Ovary (tissue), 9 donors: Measurements from ENCODE around the gene IVL. TPM values are rescaled to one million over a fixed set of nuclear protein-coding genes. Genes with fewer than 3 reads are reported as not detected.

Experiments used
- DNase-seq, 5 donors: peaks; one replicate each; pipeline ENCODE4 v3.0.0-alpha.2; 2019 to 2020
- H3K27ac ChIP-seq, 2 donors: fragments of 200-600 bp; one replicate each; pipeline versions ENCODE4 v1.5.1 to v1.8.0; 2019 to 2022
- H3K27me3 ChIP-seq: fragments of 200-600 bp; one replicate; pipeline ENCODE4 v1.8.0; 2022
- H3K36me3 ChIP-seq: fragments of 200-600 bp; sonication (generic); one replicate; pipeline ENCODE4 v1.5.1; 2019
- H3K4me1 ChIP-seq: one replicate; pipeline ENCODE4 v1.8.1; 2013; ENCODE audit warnings: mild to moderate bottlenecking, moderate library complexity; ENCODE audit not compliant: insufficient read depth
- H3K4me3 ChIP-seq: fragments of 200-600 bp; sonication (generic); one replicate; pipeline ENCODE4 v1.5.1; 2017
- H3K9me3 ChIP-seq, 2 donors: fragments of 200-600 bp in 1 of 2; sonication (generic) in 1 of 2; one replicate each; pipeline versions ENCODE4 v1.5.1 to v1.8.1; 2013 to 2019; ENCODE audit warnings: mild to moderate bottlenecking in 1 of 2, moderate library complexity in 1 of 2
- EP300 ChIP-seq: sonication (generic); formaldehyde crosslinking; IDR thresholded peaks from one replicate; pipeline ENCODE4 v1.6.1; 2017; ENCODE audit warnings: antibody characterized with exemption
- POLR2A ChIP-seq: fragments of 450-650 bp; IDR thresholded peaks from one replicate; pipeline ENCODE4 v1.6.1; 2017; ENCODE audit warnings: antibody characterized with exemption, mild to moderate bottlenecking, moderate library complexity
- WGBS, 3 donors: extraction: QIAGEN DNeasy Blood & Tissue Kit in 1 of 3; methylation state at CpG; one replicate each; pipeline versions ENCODE4 v1.1.5 to v1.1.7; 2013 to 2017; 5-methylcytosine and 5-hydroxymethylcytosine counted together
- intact Hi-C, 4 donors: fragments of 100-400 bp; cut with DNase I; formaldehyde crosslinking; loops; one replicate each; pipeline versions ENCODE4 v1.11.0 to v1.15.1; 2022 to 2023
- polyA plus RNA-seq, 2 donors: library from polyadenylated mRNA; stranded (reverse); fragments of 200-250 nt in 1 of 2; fragments of 350-450 nt in 1 of 2; fragmentation: Illumina TruSeq in 1 of 2; extraction: RNeasy Lipid Tissue Mini Kit (QIAGEN cat#74804) in 1 of 2; gene quantifications; one replicate each; pipeline ENCODE4 v1.2.3, GENCODE V29; 2013 to 2014
- total RNA-seq, 7 donors: library from RNA; depleted of rRNA in 2 of 7; stranded (reverse); fragments of >200 nt in 2 of 7; fragmentation: NEBNext Ultra II Directional in 3 of 7; extraction: Animal tissue kit (Norgen Biotek cat#: 25700) in 3 of 7; gene quantifications; one replicate each; pipeline versions ENCODE4 v1.1.0 to v1.2.4, GENCODE V29; 2016 to 2023
- TF ChIP-seq, protein P1 (sequence below), 3 donors: fragments of 450-650 bp in 2 of 3; fragments of 200-600 bp in 1 of 3; IDR thresholded peaks; one replicate each; pipeline versions ENCODE4 v1.5.1 to v1.8.0; 2016 to 2022; ENCODE audit warnings: antibody characterized with exemption in 3 of 3, mild to moderate bottlenecking in 1 of 3
- donor health status: DM: no; HTN: no; CAD: no; lungs with moderate emphysema.
- donor health status: DM: no; HTN: no; CAD: no.
- donor health status: Bipolar disorder and iron deficiency.
- donor health status: DM: yes; HTN: yes; CAD: no.
- donor health status: DM: no; HTN: no; CAD: no.
- donor health status: DM: yes; HTN: yes; CAD: no.

The IVL gene
- total and polyA plus RNA-seq, 9 donors: not detected

- no peak for DNase-seq
- Histone ChIP-seq H3K36me3 (no peaks in the 10 kb centered on the region), H3K27me3 (no peaks in the 10 kb centered on the region), H3K4me3 (no peak overlapping the region), H3K9me3 (no peaks in the 10 kb centered on the region), H3K27ac (no peak overlapping the region), H3K4me1 (no peaks in the 10 kb centered on the region)
- intact Hi-C loops: loop anchor here in 1 of 4 donors (5.0 kb wide), 1 partner anchor 349 kb away; no protein-coding TSS in a partner anchor
- TF ChIP-seq EP300: no peak
- TF ChIP-seq, protein P1, sequence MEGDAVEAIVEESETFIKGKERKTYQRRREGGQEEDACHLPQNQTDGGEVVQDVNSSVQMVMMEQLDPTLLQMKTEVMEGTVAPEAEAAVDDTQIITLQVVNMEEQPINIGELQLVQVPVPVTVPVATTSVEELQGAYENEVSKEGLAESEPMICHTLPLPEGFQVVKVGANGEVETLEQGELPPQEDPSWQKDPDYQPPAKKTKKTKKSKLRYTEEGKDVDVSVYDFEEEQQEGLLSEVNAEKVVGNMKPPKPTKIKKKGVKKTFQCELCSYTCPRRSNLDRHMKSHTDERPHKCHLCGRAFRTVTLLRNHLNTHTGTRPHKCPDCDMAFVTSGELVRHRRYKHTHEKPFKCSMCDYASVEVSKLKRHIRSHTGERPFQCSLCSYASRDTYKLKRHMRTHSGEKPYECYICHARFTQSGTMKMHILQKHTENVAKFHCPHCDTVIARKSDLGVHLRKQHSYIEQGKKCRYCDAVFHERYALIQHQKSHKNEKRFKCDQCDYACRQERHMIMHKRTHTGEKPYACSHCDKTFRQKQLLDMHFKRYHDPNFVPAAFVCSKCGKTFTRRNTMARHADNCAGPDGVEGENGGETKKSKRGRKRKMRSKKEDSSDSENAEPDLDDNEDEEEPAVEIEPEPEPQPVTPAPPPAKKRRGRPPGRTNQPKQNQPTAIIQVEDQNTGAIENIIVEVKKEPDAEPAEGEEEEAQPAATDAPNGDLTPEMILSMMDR (IDR thresholded peaks at IDR 0.05): no peak
- TF ChIP-seq POLR2A: no peak
Observed at GRCh38 chr1:152873495-152873894, 34.9 kb upstream of the IVL start.

DNA sequence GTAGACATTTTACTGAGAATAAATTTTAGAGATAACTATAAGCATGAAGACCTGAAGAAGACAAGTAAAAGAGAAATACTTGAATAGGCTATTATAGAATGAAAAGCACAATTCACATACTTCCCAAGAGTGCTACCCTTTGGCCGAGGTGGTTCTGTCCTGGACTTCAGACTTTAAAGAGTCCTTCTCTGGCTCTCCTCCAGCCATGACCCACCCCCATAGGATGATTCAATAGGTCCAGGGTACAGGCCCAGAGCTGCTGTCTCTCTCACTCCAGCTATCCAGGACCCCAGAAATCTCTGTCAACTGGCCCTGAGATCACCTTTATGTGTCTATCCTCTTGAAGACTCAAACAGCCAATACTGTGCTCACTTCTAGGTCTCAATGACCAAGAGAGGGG lies 31.5 kb upstream of the IVL start:
- H3K9me3 ChIP-seq: no peaks in the 10 kb centered on the region
- H3K4me3 ChIP-seq: no peak overlapping the region
- H3K36me3 ChIP-seq: no peaks in the 10 kb centered on the region
- WGBS, 3 donors: 88 to 93% (median 91%) methylated on average over 1 of the region's 1 CpG
- peaks cover 1% of the 10 kb centered on the region for H3K4me1 ChIP-seq
- H3K27ac ChIP-seq: no peak overlapping the region
- intact Hi-C loops: no loop called here
- H3K27me3 ChIP-seq: no peaks in the 10 kb centered on the region
- no peak for DNase-seq
- TF ChIP-seq POLR2A (no peak), EP300 (no peak)
- TF ChIP-seq, protein P1 (IDR thresholded peaks at IDR 0.05): no peak

GRCh38 chr1:152878042-152878441 lies 30.3 kb upstream of the IVL start, which contains the start of gene SMCP:
Gene SMCP, plus strand, starts transcription at chr1:152878322. Its CDS starts 6,101 bp downstream, at chr1:152884423.
- no peak within 1 kb of the TSS for H3K4me3 ChIP-seq
- peaks cover 1% of the 10 kb centered on the region for H3K4me1 ChIP-seq
- TF ChIP-seq EP300: no peak
- TF ChIP-seq, protein P1 (IDR thresholded peaks at IDR 0.05): no peak
- no peak for TF ChIP-seq POLR2A
- no peaks in the 10 kb centered on the region for H3K9me3 ChIP-seq
- H3K27me3 ChIP-seq: no peaks in the 10 kb centered on the region
- no peak within 1 kb of the TSS for H3K27ac ChIP-seq
- no peaks in the 10 kb centered on the region for H3K36me3 ChIP-seq
- 17 to 27% (median 22%) methylated on average over 1 of the region's 1 CpG for WGBS, 3 donors
- intact Hi-C loops: no loop called here
- DNase-seq: no peak

DNA sequence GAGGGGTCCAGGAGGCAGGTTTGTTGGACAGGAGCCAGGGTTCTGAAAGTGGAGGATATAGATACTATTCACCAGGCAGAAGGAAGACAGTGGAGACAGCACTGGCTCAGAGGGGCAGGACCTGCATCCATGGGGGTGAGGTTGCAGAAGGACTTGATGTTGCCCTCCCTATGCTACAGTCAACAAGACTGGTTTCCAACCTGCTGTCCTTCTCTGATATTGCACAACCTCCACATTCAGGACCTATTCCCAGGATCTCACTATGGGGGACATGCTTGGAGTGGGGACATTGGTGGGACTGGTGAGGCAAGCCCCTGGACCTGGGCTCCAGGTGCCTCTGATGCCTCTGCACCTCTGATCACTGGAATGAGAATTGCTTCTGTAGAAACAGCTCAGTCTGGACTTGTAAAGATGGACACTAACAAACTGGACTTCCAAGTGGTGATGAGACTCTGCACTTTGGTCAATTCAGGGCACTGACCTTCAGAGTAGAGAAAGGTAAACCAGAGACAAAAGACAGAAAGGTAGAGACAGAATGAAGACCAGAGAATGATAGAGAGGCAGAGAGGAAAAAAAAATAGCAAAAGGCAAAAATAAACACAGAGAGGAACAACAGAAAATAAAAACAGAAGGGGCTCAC lies 28.7 kb upstream of the IVL start:
- intact Hi-C loops: no loop called here
- no peaks in the 10 kb centered on the region for H3K36me3 ChIP-seq
- H3K4me1 ChIP-seq: peaks cover 4% of the 10 kb centered on the region
- DNase-seq: no peak
- H3K27ac ChIP-seq: no peak overlapping the region
- H3K27me3 ChIP-seq: no peaks in the 10 kb centered on the region
- no peak overlapping the region for H3K4me3 ChIP-seq
- TF ChIP-seq, protein P1 (IDR thresholded peaks at IDR 0.05): no peak
- no peak for TF ChIP-seq EP300
- no peak for TF ChIP-seq POLR2A
- H3K9me3 ChIP-seq: no peaks in the 10 kb centered on the region
